ENCODE results near the gene EFCAB6.

The EFCAB6 gene

DNA sequence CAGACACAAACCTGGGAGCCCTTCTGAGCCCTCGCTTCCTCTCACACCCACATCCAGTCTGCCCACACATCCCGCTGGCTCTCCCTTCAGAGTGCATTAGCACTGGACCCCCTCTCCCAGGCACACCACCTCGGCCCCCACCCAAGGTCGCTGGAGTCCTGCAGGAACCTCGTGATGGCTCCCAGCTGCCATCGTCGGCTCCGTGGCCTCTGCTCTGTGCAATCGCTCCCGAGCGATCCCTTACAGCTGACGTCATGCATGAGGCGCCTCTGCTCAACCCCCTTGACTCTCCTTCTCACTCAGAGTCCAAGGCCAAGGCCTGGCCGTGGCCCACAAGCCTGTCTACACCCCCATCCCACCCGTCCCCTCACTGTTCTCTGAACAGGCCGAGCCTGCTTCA, 183.9 kb downstream of the EFCAB6 start:
- H3K27me3 ChIP-seq (replicated peaks): no peaks in the 10 kb centered on the region
- in situ Hi-C loops (cut with HindIII; ENCODE audit: low pct_ligation_motif_present, low sequenced_read_pairs): no loop called here
- DNase-seq: no peak
- H3K36me3 ChIP-seq (replicated peaks): no peaks in the 10 kb centered on the region
- H3K4me3 ChIP-seq (ENCODE audit: low read depth, low read length): no peak overlapping the region
- H3K27ac ChIP-seq: no peak overlapping the region
- TF ChIP-seq, protein P1, sequence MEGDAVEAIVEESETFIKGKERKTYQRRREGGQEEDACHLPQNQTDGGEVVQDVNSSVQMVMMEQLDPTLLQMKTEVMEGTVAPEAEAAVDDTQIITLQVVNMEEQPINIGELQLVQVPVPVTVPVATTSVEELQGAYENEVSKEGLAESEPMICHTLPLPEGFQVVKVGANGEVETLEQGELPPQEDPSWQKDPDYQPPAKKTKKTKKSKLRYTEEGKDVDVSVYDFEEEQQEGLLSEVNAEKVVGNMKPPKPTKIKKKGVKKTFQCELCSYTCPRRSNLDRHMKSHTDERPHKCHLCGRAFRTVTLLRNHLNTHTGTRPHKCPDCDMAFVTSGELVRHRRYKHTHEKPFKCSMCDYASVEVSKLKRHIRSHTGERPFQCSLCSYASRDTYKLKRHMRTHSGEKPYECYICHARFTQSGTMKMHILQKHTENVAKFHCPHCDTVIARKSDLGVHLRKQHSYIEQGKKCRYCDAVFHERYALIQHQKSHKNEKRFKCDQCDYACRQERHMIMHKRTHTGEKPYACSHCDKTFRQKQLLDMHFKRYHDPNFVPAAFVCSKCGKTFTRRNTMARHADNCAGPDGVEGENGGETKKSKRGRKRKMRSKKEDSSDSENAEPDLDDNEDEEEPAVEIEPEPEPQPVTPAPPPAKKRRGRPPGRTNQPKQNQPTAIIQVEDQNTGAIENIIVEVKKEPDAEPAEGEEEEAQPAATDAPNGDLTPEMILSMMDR (IDR thresholded peaks at IDR 0.05; ENCODE audit: low read depth, low read length, missing control alignments): no peak

DNA sequence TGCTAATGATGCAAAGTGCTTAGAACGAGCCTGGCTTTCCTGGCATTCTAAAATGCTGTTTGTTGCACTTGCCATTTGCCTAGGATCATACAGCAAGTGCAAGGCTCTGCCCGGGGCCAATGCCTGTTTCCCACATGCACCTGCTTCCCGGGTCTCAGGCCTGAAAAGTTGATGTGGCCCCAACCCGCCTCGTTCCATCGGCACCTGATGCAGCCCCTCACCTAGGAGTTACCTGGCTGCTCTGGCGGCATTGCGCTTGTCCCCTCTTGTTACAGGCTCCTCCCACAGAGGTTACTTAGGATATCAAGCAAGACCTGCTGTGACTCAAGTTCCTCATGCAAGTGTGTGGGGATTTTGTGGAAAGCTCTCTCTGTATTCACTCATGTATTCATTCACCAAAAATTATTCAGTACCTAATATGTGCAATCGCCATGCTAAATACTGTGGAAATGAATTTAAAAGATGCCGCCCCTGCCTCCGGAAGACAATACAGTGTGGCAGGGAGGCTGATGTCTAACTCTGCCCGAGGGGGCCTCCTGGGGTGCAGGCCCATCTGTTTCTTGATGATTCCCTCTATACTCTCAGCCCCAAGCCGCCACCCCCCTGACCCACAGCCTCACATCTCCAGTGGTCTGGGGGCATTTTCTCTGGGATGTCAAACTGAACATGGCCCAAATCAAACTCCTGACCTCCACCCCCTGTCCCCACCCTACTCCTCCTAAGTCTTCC, 184.5 kb downstream of the EFCAB6 start:
- H3K4me3 ChIP-seq (ENCODE audit: low read depth, low read length): no peak overlapping the region
- no peak for DNase-seq
- H3K27ac ChIP-seq: no peak overlapping the region
- H3K27me3 ChIP-seq (replicated peaks): no peaks in the 10 kb centered on the region
- TF ChIP-seq, protein P1 (IDR thresholded peaks at IDR 0.05; ENCODE audit: low read depth, low read length, missing control alignments): no peak
- in situ Hi-C loops (cut with HindIII; ENCODE audit: low pct_ligation_motif_present, low sequenced_read_pairs): no loop called here
- no peaks in the 10 kb centered on the region for H3K36me3 ChIP-seq (replicated peaks)

DNA sequence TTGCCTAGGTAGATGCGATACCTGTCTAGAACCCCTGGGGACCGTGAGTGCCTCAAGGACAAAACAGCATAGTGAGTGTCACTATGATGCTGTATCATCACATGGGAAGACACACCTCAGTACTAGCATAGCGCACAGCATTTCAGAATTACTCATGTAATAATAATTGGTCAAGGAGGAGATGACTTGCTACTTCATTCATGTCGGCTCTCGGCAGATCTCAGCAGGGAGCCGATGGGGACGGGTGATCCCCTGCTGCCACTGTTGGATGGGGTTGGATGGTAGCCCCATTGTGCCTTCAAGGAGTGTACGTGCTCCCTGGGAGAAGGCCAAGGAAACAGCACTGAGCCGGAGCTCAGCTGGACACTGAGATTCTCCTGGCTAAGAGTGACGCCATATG, 186.9 kb downstream of the EFCAB6 start:
- in situ Hi-C loops (cut with HindIII; ENCODE audit: low pct_ligation_motif_present, low sequenced_read_pairs): no loop called here
- Histone ChIP-seq H3K4me3 (ENCODE audit: low read depth, low read length) (no peak overlapping the region), H3K27ac (peak overlapping the region; percentile 60), H3K27me3 (replicated peaks) (no peaks in the 10 kb centered on the region), H3K36me3 (replicated peaks) (no peaks in the 10 kb centered on the region)
- TF ChIP-seq, protein P1 (IDR thresholded peaks at IDR 0.05; ENCODE audit: low read depth, low read length, missing control alignments): no peak
- DNase-seq: peak; percentile 20

DNA sequence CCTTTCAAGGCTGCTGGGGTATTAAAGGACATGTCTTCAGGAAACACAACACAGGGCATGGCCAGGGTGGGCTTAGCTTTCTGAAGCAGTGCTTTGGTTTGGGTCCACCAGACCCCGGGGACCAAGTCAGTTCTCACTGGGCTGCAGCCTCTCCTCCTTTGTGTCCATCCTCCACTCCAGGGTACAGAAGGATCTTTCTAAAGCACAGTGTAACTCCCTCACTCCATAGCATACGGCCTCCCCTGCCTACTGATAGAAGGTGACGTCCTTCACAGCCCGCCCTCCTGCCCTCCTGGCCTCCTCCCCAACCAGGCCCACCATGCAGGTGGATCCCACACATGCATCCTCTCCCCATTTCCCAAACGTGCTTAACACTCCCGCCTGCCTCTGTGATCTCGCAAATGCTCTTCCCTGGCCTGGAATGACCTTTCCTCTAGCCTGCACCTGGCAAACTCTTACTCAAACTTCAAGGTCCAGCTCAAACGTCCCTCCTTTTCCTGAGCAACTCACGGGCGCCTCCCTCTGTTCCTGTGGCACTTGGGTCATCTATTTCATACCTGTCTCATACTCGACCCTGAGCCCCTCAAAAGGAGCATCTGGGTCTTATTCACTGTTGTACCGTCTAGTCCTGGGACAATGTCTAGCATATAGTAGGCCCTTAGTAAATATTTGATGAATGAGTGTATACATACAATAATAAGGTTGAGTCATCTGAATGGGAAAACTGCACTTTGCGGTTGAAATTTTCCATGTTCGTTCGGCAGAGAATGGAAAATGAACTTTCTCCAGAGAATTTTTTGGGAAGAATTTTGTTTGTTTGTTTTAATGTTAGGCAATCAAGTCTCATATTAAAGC, 187.7 kb downstream of the EFCAB6 start:
- in situ Hi-C loops (cut with HindIII; ENCODE audit: low pct_ligation_motif_present, low sequenced_read_pairs): no loop called here
- Histone ChIP-seq H3K36me3 (replicated peaks) (no peaks in the 10 kb centered on the region), H3K4me3 (ENCODE audit: low read depth, low read length) (no peak overlapping the region), H3K27ac (peak overlapping the region; percentile 60), H3K27me3 (replicated peaks) (no peaks in the 10 kb centered on the region)
- TF ChIP-seq, protein P1 (IDR thresholded peaks at IDR 0.05; ENCODE audit: low read depth, low read length, missing control alignments): no peak
- peak; percentile 8 for DNase-seq

DNA sequence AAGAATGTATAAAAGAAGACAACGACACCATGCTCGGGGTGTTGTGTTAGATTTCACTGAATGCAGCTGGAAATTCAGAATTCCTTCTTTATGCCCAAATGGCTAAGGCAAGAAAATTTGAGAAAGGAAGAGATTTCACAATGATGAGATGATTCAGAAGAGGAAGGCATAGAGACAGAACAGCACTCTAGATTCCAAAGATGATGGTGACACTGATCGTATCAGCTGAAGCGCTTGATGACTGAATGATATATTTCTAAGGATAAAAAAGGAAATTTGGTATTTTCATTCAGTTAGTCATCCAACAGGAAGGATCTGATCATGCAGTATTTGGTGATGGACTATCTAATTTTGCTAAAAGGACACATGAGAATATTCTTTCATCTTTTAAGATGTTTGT, 189.2 kb downstream of the EFCAB6 start:
- in situ Hi-C loops (cut with HindIII; ENCODE audit: low pct_ligation_motif_present, low sequenced_read_pairs): no loop called here

More for the DNA sequence above, 189.2 kb downstream of the EFCAB6 start:
- no peak for DNase-seq
- Histone ChIP-seq H3K27me3 (replicated peaks) (no peaks in the 10 kb centered on the region), H3K36me3 (replicated peaks) (no peaks in the 10 kb centered on the region), H3K27ac (no peak overlapping the region), H3K4me3 (ENCODE audit: low read depth, low read length) (no peak overlapping the region)
- TF ChIP-seq, protein P1 (IDR thresholded peaks at IDR 0.05; ENCODE audit: low read depth, low read length, missing control alignments): no peak
